8988T (cell line): ENCODE results near the gene CCDC152.
"Not testable (repeated sequence)": the region's sequence is repeated elsewhere in the genome, so short reads cannot be mapped to it uniquely, and the experiment has no call there.

Source experiments
- DNase-seq: peaks from one replicate; pipeline ENCODE4 v3.0.0; 2011

Gene CCDC152

GRCh38 chr5:42816546-42816945 is 59.9 kb downstream of the CCDC152 start:
- not testable (repeated sequence) for DNase-seq

- DNase-seq, result no peak
Measured at GRCh38 chr5:42819745-42820144, 63.1 kb downstream of the CCDC152 start.

DNA sequence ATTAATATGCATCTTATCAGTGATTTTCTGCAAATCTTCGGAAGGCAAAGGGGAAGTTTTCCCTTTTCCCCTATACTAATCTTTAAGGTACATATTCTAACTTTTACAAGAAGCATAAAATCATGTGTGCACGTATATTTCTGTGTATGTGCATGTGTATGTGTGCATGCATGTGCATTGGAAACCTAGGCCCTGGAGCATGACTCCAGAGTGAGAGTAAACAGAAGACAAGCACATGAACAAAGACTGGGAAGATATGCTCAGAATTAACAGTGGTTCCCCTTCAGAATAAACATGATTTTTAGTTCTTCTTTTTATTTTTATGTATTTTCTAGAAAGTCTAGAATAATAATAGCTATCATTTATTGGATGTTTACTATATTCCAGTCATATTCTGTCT is 65.9 kb downstream of the CCDC152 start:
- no peak for DNase-seq

DNA sequence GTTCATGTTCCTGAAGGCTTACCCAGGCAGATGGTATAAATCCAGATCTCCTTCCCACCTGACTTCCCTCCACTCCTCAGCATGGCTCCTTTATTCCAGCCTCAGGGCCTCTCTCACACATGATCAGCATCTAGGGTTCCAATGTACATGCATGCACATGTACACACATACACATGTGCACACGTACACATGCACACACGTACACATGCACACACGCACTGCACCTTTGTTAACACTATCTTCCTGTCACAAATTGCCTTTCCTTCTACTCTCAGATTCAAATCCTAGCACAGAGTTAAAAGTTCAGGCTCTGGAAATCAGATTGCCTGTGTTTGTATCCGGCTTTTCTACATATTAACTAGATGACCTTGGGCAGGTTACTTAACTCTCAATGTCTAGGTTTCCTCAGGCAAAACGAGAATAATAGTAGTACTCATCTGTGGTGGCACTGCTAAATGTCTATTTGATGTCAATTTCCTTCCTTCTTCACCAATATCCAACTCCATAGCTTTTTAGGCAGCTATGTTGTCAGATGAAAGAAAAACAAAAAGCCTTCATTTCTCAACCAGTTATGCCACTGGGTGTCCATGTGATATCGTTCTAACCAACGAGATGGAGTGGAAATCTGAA is 67.8 kb downstream of the CCDC152 start:
- DNase-seq, result no peak

- DNase-seq, result no peak
Measured at GRCh38 chr5:42825422-42826148, 69.0 kb downstream of the CCDC152 start.

DNA sequence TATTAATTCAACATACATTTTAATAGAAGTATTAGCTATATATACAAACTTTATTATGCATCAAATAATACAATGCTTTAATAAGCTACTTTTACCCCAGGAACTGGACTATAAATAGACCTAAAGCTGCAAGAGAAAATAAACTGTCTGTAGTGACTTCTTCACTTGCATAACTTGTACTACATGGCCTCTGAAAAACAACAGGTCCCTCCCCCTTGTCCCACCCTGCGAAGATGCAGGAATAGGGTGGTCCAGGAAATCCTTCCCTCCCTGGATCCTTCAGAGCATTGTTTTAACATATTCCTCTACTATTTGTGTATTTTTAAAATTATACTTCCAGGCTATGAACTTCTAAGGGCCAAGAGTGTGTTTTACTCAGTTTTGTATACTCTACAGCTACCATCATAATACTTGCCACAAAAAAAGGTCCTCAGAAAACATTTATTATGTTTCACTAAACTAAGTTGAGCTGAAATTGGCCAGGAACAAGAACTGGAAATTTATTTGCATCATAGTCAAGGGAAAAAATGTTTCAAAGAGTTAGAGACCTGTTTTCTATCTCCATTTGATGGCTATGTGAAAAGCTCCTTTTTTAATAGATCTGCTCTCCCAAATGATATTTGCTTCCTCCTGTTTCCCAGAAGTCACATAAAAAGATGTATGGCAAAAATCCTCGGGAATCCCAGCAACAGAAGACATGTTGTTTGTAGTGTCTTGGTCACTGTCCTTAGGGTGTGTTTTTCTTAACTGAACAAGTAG is 70.3 kb downstream of the CCDC152 start:
- DNase-seq, result no peak

DNA sequence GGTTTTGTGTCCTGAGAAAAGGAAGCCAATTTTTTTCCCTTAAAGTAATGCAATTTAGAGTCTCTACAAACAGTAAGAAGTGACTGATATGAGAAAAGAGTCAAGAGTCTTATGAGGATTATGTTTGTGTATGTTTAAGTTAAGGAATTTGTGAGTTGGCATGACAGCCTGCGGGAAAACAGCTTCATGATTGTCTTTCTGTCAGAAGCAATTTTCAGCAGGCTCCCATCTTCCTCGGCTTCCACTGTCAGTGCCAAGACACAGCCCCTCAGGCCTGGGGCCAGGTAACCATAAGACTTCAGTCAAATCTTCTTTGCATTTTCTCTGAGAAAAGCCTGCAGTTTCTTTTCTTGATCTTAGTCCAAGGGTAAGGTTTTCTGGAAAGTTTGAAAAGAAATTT is 72.1 kb downstream of the CCDC152 start:
- no peak for DNase-seq

DNA sequence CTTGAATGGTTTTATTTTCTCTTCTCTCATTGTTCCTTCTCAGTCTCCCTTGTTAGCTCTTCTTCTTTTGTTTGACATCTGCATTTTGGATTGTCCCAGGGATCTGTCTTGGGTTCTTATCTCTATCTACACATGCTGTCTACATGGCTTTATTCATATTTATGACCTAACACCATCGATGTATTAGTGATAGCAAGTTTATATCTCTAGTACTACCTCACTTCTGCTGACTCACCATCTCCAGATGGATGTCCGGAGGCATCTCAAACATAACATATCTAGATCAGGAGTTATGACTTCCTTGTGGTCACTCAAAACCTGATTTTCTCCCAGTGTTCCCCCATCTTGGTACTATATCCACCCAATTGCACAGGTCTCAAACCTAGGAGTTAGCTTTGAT is 74.3 kb downstream of the CCDC152 start:
- DNase-seq, result no peak

DNA sequence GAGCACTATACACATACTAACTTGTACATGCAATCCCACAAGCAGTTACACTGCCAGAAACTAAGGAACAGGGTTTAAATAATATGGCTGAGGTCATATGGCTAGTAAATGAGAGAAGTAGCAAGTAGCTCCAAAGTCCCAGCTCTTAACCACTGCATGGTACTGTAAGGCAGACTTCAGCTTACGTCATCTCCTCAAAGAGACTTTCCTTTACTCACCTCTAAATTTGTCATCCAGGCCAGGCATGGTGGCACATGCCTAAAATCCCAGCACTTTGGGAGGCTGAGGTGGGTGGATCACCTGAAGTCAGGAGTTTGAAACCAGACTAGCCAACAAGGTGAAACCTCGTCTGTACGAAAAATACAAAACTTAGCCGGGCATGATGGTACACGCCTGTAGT is 75.4 kb downstream of the CCDC152 start:
- no peak for DNase-seq

DNA sequence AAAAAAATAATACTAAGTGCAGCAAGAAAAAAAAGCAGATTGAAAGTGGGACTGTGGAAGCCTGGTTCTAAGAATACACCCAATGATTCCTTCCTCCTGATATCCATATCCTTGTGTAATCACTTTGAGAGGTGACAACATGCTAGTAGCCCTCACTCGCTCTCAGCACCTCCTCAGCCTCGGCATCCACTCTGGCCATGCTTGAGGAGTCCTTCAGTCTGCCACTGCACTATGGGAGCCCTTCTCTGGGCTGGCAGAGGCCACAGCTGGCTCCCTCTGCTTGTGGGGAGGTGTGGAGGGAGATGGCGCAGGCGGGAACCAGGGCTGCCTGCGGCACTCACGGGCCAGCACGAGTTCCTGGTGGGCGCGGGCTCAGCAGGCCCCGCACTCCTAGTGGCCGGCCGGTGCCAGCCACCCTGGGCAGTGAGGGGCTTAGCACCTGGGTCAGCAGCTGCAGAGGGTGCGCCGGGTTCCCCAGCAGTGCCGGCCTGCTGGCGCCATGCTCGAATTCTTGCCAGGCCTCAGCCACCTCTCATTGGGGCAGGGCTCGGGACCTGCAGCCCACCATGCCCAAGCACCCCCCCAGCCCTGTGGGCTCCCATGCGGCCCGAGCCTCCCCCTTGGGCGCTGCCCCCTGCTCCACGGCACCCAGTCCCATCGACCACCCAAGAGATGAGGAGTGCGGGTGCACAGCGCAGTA is 79.6 kb downstream of the CCDC152 start:
- DNase-seq, result no peak

DNA sequence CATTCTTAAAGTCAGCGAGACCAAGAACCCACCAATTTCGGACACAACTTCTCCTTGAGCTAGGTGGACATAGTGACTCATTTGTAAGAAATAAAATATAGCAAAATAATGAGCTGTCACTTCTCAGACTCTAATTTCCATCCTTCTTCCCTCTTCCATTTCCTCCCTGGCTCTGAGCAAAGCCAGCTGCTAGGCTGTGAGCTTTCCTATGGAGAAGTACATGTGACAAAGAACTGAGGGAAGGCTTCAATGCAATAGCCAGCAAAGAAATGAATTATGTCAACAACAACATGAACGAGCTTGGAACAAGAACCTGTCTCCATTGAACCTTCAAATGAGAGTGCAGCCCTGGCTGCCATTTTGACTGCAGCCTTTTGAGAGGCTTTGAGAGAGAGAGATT is 81.0 kb downstream of the CCDC152 start:
- DNase-seq, result no peak

DNA sequence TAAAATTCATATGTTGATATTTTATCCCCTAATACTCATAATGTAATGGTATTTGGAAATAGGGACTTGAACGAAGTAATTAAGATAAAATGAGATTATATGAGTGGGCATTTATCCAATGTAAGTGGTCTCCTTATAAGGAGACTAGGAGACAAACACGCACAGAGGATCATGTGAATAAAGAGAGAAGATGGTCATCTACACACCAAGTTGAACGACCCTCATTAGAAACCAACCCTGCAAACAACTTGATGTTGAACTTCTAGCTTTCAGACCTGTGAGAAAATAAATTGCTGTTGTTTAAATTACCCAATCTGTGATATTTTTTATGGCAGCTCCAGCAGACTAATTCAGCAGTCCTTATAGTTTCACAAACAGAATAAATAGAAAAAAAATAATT is 82.6 kb downstream of the CCDC152 start:
- no peak for DNase-seq

- DNase-seq, result no peak
Measured at GRCh38 chr5:42840269-42840668, 83.7 kb downstream of the CCDC152 start.

GRCh38 chr5:42840842-42841567 is 84.4 kb downstream of the CCDC152 start:
- no peak for DNase-seq

DNA sequence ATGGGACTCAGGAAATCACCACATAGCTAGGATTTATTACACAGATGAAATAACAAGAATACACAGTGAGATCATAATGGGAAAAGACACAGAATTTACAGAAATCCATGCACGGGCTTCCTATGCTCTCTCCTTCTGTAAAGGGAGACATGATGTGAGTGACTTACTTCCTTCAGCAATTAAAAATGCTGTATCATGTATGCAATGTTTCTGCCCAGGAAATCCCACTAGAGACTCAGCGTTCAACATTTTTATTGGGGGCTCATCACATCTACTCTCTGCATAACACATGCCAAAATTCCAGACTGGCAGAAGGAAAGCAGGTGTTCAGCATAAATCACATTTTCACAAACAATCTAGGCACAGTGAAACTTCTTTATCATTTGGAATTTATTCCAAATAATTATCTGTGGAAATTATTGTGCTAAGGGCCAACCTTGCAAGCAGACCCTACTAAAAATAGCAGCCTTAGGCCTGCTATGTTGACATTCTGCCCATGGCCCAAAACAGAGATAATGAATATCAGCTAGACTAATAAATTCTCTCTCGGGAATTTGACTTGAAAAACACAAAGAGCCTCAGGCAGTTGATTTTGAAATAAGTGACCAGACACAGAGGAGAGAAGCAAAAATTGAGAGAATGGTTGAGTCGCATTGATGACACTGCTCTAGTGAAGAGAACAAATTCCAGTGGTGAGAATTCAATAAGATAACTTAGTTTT is 86.5 kb downstream of the CCDC152 start:
- no peak for DNase-seq

- DNase-seq, result no peak
Measured at GRCh38 chr5:42843675-42844292, 87.2 kb downstream of the CCDC152 start.

DNA sequence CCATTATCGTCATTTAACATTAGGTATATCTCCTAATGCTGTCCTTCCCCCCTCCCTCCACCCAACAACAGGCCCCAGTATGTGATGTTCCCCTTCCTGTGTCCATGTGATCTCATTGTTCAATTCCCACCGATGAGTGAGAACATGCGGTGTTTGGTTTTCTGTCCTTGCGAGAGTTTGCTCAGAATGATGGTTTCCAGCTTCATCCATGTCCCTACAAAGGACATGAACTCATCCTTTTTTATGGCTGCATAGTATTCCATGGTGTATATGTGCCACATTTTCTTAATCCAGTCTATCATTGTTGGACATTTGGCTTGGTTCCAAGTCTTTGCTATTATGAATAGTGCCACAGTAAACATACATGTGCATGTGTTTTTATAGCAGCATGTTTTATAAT is 87.8 kb downstream of the CCDC152 start:
- DNase-seq, result not testable (repeated sequence)

- DNase-seq, result no peak
Measured at GRCh38 chr5:42848545-42848944, 91.9 kb downstream of the CCDC152 start.

DNA sequence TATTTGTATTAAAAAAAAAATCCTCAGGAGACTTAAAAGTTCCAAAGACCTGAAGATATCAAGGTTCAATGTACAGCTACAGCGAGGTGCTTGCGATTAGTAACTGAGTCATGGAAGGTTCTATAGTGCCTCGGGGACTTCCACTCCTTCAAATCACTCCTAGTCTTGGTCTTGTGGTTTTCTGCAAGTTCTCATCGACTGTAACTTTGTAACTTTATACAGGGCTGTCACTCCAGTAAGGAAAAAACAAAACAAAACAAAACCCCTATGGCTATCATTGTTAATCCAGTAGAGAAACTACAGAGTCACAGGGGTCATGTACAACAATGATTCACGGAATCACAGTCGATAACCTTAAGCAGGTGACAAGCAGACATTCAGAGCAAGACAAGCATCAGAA is 94.9 kb downstream of the CCDC152 start:
- DNase-seq, result no peak
